ENCODE data around the gene KSR2.
"Not testable (repeated sequence)": the region's sequence is repeated elsewhere in the genome, so short reads cannot be mapped to it uniquely, and the experiment has no call there.

The KSR2 gene

DNA sequence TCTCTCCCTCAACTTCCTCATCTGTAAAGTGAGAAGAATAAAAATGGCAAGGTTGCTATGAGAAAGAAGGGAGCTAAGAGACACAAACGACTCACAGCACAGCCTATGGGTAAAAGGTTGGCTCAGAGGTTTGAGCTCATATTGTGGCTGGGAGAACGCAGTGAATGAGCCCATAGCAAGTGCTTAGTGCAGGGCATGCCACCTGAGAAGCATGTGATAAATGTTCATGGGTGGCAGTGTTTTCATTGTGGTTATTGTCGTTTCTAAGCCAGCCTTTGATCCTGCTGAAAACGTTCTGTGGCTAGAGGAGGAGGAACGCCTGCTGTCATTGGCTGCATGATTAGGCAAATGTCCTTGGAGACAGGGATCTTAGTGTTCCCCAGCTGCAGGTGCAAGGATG, 150.4 kb downstream of the KSR2 start:
- DNase-seq, result no peak

DNA sequence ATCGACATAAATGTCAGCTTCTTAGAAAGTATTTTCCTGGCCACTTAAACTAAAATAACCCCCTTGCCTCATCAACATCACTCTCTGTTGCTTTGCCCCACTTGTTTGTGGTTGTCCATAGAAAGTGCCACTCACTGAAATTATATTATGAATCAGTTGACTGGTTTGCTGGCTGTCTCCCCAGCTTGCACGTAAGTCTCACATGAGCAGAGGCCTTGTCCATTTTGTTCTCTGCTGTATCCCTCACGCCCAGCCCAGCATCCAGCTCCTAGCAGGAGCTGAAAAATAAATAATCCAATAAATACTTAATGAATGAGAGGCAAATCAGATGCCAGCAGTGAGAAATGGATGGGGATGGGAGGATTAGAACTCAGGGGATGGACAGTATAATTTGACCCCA, 159.3 kb downstream of the KSR2 start:
- no peak for DNase-seq

DNA sequence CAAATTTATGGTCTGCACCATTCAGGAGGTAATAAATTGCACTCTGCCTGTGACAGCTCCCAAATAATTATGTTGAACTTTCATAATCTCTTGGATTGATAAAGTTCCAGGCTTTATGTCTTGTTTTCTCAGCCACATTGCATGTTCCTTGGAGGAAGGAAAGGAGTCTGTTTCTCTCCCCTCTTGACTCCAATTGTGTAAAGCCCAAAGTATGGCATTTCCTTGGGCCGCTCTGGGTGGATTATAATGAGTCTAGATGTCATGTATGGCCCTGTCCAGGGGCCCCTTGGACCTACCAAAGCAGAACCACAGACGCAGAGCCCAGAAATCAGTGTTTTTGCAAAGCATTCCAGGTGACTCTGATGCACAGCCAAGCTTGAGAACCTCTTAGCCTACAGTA, 160.8 kb downstream of the KSR2 start:
- DNase-seq, result no peak

DNA sequence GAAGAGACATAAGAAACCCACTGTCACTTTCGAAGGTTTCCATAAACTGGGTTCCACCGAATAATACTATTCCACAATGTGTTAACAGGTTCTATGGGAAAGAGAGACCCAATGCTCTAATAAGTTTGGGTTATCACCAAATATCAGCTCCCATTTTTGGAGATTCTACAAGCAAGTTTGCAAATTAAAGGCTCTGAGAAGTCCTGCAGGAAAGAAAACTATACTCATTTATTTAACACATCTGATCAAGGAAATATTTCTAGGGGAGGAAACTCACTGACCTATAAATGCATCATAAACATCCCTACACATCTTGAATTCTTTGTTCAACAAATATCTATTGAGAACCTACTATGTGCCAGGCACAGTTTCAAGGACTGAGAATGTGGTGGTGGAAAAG, 161.4 kb downstream of the KSR2 start:
- no peak for DNase-seq

DNA sequence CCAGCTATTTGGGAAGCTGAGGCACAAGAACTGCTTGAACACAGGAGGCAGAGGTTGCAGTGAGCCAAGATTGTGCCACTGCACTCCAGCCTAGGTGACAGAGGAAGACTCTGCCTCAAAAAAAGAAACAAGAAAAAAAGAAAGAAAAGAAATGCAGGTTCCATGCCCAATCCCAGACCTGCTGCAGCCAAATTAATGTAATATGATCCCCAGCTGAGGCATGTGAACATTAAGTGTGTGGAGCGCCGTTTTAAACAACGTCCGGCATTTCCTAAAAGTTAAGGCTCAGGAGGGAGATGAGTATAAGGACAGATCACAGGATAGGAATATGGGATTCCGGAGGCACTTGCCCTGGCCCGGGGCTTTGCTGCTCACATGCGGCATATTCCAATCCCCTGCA, 162.9 kb downstream of the KSR2 start:
- DNase-seq, result no peak

DNA sequence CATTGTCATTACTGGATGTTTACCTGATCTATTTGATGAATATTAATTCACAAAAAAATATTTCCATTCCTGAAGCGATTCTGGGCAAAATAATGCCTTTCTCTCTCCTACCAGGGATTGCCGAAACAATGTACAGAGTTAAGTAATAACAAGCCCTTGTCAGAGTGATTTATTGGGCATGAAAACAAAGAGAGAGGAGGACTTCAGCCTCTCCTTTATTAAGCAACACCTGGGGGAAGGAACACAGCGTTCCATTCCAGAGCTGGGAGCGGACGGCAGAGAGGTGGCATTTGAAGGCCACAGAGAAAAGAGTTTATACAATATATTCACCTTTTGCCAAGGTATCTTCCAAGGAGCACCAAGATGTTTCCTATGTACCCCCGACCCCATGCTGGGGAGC, 165.8 kb downstream of the KSR2 start:
- no peak for DNase-seq

DNA sequence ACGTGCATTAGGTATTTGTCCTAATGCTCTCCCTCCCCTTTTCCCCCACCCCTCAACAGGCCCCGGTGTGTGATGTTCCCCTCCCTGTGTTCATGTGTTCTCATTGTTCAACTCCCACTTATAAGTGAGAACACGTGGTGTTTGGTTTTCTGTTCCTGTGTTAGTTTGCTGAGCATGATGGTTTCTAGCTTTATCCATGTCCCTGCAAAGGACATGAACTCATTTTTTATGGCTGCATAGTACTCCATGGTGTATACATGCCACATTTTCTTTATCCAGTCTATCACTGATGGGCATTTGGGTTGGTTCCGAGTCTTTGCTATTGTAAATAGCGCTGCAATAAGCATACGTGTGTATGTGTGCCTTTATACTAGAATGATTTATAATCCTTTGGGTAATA, 168.1 kb downstream of the KSR2 start:
- not testable (repeated sequence) for DNase-seq

DNA sequence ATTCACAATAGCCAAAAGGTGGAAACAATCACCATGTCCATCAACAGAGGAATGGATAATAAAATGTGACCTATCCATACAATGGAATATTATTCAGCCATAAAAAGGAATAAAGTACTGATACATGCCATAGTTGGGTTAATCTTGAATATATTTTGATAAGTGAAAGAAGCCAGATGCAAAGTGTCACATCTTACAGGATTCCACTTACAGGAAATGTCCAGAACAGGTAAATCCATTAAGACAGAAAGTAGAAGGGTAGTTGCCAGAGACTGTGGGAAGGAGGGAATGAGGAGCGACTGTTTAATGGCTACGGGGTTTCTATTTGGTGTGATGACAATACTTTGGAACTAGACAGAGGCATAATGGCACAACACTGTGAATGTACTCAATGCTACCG, 171.6 kb downstream of the KSR2 start:
- DNase-seq, result no peak

DNA sequence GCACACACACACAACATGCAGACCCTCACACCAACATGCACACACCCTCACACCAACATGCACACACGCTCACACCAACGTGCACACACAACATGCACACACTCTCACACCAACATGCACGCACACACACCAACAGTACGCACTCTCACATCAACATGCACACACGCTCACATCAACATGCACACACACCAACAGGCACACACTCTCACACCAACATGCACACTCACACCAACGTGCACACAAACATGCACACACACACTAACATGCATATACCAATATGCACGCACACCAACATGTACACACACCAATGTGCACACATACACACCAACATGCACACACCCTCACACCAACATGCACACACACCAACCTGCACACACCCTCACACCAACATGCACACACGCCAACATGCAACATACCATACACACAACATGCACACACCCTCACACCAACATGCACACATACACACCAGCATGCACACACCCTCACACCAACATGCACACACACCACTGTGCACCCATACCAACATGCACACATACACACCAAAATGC, 175.8 kb downstream of the KSR2 start:
- no peak for DNase-seq

DNA sequence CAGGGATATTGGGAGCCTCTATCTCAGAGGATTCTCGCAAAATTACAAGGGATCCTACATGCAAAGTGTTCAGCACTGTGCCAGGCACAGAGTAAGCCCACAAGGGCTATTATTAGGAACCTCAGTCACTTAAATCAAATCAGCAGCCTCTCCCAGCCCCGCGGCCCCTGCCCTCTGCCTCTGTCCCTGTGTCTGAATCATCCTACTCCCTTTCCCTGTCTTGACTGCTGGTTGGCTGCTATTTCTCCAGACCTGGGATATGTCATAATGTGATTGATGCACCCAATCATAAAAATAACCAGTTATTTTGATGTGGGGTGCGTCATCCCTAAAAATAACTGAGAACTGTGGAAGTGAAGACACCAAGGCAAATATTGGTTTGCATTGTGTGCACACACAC, 176.3 kb downstream of the KSR2 start:
- no peak for DNase-seq

DNA sequence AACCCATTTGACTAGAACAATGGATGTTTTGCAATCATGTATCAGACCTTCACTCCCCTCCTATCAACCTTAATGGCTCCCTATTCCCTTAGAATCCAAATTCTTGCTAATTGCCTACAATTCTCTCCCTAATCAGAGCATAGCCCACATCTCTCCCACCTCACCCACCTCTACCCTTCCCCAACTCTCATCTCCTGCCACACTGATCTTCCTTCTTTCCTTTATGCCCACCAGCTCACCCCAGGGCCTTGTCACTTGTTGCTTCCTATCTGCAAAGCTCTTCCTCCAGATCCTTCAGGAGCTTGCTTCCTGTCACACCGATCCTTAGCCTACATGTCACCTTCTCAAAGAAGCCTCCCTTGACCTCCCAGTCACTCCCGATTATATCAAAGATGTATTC, 177.8 kb downstream of the KSR2 start:
- DNase-seq, result no peak

DNA sequence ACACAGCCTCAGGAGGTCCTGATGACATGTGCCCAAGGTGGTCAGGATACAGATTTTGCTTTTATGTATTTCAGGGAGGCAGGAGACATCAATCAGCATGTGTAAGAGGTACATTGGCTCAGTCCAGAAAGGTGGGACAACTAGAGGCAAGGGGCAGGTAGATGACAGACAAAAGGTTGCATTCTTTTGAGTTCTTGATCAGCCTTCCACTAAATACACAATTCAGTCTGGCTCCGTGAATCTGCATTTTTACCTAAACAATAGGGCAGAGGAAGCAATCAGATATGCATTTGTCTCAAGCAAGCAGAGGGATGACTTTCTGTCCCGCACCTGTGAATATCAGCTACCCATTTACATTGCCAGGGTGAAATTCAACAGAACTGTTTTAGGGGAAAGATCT, 178.6 kb downstream of the KSR2 start:
- DNase-seq, result no peak

DNA sequence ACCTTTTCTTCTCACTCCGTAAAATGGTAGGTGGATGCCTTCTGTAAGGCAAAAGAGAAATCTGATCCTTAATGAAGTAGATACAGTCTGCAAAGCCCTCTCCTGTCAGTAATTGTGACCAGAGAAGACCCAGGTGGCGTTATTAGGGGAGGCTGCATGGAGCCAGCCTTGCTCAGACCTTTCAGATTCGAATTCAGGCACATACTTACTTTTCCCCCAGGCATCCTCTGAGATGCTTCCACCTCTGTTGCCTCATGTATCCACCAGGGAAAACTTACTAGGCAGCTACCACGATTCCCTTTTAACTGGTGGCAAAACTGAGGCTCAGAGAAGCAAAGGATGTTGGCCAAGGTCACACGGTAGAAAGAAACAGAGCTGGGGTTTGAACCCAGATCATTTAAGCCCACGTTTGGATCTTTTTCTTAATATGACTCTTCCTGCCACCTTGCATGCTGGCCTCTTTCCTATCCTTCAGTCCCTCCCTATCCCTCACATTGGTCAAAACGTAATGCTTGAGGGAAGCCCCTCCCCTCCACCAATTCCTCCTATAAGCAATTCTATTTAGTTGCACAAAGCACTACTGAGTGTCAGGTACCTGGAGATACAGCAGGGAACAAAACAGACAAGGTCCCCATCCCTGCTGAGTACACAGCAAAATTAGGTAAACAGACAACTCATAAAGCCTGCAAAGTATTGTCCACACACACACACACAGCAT, 179.4 kb downstream of the KSR2 start:
- no peak for DNase-seq

DNA sequence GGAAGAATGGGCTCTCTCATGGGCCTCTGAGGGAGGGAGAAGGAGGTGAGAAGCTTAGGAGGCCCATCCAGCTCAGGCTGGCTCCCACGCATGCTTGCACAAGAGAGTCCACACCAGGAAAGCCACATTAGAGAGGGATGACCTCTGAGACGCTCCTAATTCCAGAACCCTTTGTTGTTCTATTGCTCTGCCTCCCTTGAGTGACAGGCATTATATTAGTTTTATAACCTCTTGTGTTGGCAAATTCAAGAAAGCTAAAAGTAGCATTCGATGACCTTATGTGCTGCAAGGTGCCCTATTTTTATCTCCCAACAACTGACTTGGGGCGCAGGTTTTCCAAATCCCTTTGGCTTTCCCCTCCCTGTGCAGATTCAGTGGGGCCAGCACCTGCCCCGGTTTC, 190.1 kb downstream of the KSR2 start:
- DNase-seq, result no peak

DNA sequence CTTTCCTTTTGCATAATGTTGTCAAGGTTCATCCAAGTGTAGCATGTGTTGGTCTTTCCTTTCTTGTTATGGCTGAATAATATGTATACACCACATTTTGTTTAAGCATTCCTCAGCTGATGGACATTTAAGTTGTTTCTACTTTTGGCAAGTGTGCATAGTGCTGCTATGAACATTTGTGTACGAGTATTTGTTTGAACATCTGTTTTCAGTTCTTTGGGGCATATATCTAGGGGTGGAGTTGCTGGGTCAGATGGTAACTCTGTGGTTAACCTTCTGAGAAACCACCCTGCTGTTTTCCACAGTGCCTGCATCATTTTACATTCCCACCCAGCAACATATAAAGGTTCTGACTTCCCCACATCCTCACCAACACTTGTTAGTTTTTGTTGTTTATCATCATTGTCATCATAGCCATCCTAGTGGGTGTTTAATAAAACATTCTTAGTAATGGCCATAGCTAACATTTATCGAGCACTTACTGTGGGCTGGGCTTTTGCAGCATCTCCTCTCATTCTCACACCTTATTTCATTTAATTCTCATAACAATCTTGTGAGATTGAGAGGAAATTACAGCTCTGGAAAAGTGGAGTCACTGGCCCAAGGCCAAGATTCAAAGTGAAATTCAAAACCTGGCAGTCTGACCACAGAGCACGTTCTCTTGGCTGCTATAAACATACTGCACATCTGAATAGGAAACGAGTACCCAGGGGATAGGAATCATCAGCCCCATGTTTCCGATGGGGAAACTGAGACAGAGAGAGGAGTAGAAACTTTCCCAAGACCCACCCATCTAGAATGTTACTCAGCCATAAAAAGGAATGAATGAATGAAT, 193.6 kb downstream of the KSR2 start:
- DNase-seq, result no peak

DNA sequence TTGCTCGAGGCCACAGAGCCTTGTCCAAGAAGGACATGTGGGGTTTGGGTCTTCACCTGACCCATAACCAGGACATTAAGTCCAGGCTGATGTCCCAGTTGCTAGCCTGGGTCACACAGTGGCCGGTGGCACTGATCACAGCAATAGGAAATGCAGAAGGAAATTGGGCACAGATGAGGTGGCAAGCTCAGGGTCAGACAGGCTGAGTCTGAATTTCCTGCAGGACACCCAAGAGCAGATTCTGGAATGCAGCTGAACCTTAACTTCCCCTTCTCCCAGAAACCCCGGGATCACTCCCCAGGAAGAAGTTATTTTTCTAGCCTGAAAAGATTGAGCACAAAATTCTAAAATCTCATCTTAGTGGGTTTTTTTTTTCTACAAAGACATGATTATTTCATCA, 199.9 kb downstream of the KSR2 start:
- no peak for DNase-seq

DNA sequence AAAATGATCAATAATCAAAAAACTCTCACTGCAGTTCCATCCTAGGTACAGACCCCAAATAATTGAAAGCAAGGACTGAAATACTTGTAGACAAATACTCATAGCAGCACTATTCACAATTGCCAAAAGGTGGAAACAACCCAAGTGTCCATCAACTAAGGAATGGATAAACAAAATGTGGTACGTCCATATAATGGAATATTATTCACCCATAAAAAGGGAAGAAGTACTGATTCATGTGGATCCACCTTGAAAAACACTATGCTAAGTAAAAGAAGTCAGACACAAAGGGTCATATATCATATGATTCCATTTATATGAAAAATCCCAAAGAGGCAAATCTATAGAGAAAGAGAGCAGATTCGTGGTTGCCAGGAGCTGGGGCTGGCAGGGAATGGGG, 202.8 kb downstream of the KSR2 start:
- no peak for DNase-seq

DNA sequence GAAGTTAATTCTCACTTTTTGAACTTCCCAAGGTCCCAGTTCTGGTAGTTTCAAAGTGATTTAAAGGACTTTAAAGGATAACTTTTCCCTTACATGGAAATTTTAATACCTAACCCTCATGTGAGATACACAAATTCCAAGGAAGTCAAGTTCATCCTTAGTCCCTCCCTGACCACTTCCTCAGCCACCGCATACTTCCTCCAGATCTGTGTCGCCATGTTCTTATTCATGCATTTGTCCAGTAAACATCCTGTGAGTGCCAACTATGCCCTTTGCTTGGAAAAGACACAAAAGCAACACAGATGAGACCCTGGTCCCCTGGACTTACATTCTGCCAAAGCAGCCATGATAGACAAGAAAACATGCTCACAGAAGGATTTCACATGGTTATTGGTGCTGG, 206.6 kb downstream of the KSR2 start:
- DNase-seq, result no peak

DNA sequence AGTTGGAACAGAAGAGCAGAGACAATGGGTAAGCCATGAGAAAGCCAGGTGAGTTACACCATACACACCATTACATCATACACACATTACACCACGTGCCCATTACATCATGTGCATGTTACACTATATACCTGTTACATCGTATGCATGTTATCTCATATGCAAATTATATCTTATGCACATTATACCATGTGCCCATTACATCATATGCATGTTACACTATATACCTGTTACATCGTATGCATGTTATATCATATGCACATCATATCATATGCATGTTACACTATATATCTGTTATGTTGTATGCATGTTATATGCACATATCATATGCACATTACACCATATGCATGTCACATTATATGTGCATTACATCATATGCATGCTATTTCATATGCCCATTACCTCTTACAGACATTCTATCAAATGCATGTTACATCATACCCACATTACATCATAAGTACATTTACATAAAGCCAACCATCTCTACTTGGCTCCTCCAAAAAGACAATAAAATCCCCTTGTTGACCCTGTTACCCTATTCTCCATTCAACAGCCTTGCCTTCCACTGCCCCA, 207.2 kb downstream of the KSR2 start:
- no peak for DNase-seq

DNA sequence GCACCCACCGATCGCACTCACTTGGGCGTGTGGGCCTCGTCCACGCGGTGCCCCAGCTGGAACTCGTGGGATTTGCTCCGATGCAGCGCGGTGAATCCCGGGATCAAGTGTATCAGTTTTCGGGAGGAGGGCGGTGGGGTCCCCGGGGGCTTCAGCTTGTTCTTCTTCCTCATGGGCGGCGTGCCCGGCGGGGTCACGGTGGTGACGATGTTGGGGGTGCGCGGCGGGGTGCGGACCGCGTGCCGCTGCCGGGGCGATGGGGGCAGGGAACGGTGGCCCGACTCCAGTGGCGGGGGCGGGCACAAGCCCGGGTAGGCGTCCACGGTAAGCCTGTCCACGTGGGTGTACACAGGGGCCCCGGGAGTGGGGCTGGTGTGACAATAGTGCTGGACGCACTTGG, 207.8 kb downstream of the KSR2 start:
- DNase-seq, result no peak

DNA sequence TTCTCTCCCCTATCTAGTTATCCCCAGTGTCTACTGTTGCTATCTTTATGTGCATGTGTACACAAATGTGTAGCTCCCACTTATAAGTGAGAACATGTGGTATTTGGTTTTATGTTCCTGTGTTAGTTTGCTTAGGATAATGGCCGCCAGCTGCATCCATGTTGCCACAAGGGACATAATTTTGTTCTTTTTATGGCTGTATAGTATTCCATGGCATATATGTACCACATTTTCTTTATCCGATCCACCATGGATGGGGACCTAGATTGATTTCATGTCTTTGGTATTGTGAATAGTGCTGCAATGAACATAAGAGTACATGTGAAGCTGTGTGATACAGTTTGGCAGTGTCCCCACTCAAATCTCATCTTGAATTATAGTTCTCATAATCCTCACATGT, 218.1 kb downstream of the KSR2 start:
- DNase-seq, result no peak

DNA sequence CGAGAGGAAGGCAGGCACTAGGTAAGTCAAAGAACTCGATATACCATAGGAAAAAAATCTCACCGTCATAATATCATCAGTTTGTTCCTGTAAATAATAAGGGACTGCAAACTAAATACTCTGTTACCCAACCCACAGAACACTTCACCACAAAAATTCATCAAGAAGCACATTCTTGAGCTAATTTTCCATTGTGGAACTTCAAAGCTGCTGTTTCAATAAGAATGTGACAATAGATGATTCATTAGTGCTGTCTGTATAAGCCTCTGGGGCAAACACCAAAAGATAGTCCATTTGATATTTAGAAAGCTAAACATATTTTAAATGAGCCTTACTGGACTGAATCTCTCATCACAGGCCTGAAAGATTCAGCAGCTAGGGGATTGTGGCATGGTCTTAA, 219.4 kb downstream of the KSR2 start:
- no peak for DNase-seq

DNA sequence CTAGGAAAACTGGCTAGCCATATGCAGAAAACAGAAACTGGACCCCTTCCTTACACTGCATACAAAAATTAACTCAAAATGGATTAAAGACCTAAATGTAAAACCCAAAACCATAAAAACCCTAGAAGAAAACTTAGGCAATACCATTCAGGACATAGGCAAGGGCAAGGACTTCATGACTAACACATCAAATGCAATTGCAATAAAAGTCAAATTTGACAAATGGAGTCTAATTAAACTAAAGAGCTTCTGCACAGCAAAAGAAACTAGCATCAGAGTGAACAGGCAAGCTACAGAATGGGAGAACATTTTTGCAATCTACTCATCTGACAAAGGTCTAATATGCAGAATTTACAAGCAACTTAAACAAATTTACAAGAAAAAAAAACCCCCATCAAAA, 222.4 kb downstream of the KSR2 start:
- not testable (repeated sequence) for DNase-seq

DNA sequence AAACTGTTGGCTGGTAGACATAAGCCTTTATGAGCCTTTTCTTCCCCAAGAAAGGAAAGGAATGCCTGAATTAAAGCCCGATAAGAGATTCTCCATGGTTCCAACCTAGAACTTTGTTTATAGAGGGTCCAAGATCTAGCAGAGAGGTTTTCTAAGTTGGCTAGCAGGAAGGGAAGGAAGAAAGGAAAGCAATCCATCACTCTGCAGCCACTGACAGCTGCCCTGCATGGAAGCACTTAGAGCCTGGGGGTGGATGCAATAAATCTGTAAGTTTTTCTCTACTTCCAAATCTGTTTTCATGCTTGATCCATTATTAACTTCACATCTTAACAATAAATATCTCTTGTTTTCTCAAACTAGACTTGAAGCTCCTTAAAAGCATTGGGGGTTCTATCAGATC, 224.4 kb downstream of the KSR2 start:
- no peak for DNase-seq
